Stimulated activated CD8-positive, alpha-beta memory T cell treated with anti-CD3 and anti-CD28 coated beads, Interleukin-4, amount 100 ng/mL, for 1 hour (primary cell): ENCODE measurements around the gene CDH4.
"Not testable (repeated sequence)": the region's sequence is repeated elsewhere in the genome, so short reads cannot be mapped to it uniquely, and the experiment has no call there.

Source experiments
- DNase-seq, 2 donors: peaks; one replicate each; pipeline ENCODE4 v3.0.0-alpha.2; 2020; ENCODE audit warnings: low read depth in 2 of 2, low spot score in 1 of 2

The CDH4 gene

DNA sequence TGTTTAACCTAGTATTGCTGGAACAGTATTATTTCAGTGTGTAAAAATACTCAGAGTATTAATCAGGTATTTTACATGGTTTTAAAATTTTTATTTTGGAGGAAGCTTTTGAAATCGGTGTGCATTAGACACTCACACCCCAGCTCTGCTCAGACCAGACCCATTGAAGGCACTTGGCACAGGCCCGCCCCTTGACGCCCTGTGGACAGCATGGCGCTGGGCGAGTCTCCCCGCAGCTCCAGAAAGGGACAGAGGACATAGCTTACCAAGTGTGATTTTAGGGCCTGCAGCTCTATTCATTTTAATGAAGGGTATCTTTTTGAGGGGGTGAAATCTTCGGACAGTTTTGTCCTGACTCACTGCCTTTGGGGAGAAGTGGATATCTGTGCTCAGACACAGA, 164.5 kb downstream of the CDH4 start:
- no peak for DNase-seq

DNA sequence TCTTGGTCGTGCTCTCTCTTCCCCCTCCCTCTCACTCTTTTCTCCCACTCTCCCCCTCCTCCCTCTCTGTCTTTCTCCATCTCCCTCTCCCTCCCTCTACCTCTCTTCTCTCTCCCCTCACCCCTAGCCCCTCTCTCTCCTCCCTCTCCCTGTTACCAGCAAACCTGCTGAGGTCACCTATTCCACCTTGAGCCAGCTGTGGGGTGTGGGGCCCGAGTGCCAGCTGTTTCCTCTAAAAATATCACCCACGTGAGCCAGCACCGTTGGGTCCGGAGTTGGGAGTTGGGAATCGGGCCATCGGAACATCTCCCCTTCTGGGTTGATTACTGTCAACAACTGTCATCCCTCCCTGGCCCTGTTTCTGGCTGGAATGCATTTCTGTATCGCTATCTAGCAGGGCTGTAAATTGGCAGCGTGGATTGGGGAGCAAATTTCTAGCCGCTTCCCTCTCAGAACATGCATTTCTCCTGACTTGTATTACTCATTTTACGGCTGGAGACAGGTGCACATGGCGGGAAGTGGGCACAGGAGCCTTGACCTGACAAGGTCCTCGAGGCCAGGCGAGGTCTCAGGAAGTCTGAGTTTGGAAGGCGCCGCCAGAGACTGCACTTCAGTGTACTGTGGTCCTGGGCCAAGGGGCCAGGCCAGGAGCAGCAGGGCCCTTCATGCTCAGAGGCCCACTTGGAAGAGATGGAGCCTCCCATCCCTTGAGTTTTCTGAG, 165.3 kb downstream of the CDH4 start:
- no peak for DNase-seq

DNA sequence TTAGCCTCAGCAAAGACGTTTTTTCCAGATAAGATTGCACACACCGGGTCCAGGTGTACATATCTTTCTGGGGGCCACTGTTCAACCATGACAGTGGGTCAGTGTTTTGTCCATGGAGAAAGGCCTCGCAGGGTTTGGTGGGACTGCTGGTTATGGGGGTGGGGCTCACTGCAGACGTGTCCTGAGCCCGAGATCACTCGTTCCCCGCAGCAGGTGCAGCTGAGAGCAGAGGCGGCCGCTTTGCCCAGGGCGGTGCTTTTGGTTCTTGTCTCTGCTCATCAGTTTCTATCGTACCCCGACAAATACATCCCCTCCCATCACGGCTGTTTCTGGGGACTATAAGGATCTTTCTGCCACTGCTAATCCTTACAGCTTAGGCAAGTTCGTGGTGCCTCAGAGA, 166.9 kb downstream of the CDH4 start:
- DNase-seq = no peak

DNA sequence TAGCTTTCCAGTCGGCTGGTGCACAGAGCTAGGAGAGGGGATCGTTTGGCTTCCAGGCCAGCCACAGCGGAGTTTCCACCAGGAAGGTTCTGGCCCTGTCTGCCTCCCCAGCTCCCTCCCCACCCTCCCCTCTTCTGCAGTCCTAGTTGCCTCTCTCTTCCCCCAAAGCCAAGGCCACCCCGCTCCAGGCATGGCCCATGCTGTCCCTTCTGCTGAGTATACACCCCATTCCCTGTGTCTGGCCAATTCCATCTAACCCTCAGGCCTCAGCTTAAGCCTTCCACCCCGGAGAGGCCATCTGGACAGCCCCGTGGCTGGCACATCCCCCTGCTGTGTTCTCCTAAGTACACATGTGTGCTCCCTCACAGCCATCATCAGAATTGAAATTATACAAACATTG, 167.4 kb downstream of the CDH4 start:
- no peak for DNase-seq

DNA sequence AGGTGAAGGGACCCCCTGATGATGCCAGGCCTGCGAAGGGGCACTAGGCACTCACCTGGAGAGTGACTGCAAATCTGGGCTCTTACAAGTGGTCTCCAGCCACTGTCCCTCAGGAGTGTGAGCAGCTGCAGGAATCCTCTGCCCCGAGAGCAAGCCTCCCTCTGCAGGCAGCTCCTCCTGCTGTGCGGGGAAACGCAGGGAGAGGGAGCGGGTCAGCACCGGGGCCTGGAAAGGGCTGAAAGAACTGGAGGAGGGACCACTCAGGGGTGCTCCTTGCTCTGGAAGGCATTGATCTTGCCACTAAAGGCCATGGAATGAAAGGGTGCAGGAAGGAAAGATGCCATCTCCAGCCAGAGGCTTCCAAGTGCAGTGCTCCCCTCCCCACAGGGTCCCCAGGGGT, 168.0 kb downstream of the CDH4 start:
- no peak for DNase-seq

DNA sequence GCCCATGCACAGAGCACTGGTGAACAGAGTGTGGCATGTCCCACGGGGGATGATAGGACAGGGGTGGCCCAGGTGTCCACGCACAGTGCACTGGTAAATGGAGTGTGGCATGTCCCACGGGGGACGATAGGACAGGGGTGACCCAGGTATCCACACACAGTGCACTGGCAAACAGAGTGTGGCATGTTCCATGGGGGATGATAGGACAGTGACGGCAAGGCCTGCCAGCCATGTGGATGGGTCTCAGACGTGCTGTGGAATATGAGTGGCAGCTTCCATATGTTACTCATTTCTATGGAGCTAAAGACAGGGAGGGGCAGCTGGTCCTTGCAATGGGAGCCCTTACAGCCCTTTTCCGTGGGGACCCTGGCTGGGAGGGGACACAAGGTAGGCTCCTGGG, 168.7 kb downstream of the CDH4 start:
- no peak for DNase-seq

DNA sequence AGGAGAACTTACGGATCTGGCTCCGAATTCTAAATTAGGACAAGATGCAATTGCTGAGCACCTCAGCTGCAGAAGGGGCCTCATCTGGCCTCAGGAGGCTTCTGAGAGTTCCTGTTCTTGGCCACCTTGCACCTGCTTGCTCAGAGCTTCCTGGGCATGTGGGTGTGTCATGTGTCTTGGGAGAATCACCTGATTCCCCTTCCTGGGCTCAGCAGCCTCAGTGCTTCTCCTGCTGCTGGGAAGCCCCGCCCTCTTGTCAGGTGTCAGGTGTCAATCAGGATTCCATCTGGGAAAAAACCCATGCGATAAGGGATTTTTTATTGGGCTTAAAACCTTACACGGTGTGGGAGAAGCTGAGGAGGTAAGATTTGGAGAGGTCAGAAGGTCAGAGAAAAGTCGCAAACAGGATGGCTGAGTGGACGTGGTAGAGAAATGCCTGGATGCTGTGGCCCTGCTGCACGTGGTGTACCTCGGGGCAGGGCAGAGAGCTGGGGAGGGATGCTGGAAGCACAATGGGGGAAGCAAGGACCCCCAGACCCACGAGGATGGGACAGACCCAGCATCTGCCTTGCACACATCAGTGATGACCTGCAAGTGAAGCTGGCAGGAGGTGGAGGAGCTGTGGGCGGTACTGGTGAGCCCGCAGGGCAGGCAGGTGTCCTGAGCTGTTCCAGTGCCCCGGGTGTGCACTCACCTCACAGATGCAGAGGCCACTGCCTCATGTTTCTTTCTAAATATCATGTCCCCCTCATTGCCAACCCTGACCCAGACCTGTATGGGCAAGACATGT, 170.8 kb downstream of the CDH4 start:
- no peak for DNase-seq

DNA sequence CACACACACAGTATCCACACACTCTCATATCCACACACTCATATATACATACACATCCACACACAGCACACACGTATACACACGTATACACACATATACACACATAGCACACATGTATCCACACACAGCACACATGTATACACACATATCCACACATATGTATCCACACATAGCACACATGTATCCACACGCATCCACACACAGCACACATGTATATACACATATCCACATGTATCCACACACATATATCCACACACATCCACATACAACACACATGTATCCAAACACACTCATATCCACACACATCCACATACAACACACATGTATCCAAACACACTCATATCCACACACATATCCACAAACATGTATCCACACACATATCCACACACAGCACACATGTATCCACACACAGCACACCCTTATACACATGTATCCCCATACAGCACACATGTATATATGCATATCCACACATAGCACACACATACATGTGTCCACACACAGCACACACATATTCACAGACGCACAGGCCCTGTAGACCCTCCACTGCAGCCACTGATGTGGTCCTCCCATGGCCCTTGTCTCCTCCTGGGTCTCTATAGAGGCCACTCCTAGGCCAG, 172.1 kb downstream of the CDH4 start:
- no peak for DNase-seq

DNA sequence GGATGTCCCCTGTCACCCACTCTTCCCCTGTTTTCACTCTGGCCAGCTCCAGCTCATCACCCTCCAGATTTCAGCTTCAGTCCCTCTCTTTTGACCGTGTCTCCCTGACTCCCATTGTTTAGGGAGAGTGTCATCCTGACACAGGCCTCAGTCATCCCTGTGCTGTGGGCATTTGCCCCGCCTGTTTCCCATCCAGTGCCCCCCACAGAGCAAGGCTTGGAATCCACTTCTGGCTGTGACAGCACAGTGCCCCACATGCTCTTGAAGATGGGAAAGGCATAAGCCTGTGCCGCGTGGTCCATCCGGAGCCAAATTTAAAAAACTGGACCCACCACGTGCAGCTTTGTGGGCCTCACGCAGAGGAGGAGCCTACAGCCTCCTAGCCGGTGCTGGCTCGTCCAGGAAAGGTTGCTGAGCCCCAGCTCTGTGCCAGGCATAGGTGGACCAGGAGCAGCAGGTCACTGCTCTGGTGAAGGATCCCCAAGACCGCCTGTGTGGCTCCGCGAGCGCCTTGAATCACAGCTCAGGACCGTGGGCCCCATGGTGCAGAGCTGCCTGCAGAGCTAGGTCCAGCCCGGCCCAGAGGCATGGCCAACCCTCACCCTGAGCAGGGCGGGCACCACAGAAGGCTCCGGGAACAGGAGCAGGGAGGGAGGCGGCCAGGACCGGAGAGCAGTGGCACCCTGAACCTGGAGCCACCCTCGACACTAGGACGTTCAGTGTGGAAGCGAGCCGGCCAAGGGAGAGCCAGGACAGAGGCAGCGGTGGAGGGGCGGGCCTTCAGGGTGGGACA, 172.8 kb downstream of the CDH4 start:
- DNase-seq = no peak

DNA sequence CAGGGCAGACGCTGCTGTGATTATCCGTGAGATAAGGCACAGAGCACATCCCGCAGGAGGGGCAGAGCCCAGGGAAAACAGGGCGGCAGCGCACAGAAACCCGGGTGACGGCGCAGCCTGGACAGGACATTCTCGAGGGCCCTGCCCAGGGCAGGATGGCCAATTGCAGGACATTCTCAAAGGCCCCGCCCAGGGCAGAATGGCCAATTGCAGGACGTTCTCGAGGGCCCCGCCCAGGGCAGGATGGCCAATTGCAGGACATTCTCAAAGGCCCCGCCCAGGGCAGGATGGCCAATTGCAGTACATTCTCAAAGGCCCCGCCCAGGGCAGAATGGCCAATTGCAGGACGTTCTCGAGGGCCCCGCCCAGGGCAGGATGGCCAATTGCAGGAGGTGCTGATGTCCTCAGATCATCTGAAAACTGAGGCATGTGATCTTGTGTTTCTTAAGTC, 173.5 kb downstream of the CDH4 start:
- not testable (repeated sequence) for DNase-seq

DNA sequence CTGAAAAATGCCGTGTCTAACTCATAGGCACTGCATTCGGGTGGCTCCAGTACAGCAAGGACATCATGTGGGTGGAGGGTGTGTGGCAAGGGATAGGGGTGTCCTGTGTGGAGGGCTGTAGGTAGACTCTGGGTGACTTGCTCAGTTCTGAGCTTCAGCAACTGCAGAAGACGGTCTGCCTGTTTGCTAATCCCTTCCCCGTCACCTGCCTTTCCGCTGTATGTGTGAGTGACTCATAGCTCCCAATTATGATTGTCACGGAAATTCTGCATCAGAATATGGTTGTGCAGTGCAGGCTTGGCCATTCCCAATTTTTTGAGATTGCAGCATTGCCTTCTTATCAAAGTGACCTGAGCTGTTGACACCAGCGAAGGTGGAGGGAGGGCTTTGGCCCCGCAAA, 174.3 kb downstream of the CDH4 start:
- no peak for DNase-seq

DNA sequence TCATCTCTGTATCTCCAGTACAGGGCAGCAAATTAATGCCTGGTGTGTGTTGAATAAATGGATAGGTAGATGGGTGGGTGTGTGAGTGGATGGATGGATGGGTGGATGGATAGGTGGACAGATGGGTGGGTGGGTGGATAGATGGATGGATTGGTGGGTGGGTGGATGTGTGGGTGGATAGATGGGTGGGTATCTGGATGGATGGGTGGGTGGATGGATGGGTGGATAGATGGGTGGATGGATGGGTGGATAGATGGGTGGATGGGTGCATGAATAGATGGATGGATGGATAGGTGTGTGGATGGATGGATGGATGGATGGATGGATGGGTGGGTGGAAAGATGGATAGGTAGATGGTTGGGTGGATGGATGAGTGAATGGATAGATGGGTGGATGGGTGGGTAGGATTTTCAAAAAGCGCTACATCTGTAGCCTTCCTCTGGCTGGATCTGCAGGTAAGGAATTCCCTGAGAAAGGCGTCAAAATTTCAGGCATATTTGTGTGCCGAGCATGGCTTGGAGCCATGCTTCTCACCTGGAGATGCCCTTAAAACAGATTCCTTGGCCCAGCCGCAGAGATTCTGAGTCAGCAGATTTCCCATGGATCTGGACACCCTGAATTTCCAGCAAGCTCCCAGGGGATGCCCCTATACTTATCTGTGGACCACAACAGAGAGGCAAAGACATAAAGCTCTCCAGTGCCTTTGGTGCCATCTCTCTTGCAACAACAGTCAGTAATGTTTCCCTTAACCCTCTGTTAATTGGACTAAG, 177.6 kb downstream of the CDH4 start:
- DNase-seq = no peak

DNA sequence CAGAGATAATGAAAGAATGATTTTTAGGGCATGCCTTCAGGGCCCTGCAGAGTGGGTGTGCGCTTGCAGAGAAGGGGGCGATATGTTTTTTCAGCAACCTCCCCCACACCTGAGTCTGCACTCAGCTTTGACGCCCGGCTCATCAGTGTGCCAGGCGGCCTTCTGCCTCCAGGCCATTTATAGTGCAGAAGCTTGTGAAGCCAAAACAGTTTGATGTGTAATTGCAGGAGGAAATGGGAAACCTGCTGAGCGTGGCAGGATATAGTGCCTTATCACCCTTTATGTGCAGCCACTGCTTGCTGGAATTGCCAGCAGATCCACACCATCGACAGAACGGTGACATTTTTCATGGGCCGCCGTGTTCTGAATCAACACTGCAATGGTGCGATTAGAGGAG, 178.2 kb downstream of the CDH4 start:
- DNase-seq = no peak

DNA sequence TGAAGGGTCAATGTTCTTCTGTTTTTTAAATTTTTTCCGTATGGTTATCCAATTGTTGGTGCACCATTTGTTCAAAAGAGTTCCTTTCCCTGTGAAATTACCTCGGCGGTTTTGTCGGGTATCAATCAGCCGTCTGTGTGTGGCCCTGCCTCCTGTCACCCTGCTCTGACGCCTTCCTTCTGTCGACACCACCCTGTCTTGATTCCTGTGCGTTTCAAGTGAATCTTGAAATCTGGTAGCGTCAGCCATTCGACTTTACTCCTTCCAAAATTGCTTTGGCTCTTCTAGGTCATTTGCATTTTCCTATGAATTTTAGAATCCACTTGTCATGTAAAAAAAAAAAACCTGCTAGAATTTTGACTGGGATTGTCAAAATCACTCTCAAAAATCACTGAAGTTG, 181.1 kb downstream of the CDH4 start:
- DNase-seq = no peak

DNA sequence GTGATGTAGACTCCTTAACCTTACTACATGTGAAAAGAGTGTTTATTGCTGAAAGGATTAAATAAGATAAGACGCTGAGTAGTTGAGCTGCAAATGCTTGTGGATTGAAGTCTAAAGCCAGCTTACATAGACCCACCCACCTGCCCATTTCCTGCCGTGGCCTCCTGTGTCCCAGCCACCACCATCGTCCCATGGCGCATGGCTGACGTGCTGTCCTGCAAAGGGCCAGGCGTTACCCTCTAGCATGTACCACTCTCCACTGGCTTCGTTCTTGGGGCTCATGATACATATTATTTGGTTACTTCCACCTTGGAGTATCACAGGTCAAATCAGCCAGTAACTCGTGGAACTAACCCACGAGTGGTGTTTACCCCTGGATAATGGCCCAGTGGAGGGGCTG, 181.8 kb downstream of the CDH4 start:
- DNase-seq = no peak

DNA sequence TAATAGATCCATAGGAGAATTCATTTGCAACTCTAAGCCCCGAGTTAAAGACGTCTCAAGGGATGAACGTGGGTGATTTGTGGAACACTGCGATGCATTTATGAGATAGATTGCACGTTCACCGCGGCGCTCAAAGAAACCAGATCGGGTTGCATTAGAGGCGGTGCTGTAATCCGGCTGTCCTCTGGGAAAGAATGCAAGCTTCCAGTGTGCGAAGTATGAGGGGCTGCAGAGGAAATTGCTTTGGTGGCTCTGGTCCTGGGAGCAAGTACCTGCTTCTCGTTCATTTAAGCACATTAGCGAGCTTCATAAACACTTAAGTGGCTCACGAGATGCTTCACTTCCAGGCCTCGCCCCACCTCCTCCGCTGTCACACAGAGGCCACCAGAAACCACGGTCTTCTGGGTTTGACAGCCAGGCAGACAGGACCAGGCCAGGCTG, 182.3 kb downstream of the CDH4 start:
- no peak for DNase-seq

DNA sequence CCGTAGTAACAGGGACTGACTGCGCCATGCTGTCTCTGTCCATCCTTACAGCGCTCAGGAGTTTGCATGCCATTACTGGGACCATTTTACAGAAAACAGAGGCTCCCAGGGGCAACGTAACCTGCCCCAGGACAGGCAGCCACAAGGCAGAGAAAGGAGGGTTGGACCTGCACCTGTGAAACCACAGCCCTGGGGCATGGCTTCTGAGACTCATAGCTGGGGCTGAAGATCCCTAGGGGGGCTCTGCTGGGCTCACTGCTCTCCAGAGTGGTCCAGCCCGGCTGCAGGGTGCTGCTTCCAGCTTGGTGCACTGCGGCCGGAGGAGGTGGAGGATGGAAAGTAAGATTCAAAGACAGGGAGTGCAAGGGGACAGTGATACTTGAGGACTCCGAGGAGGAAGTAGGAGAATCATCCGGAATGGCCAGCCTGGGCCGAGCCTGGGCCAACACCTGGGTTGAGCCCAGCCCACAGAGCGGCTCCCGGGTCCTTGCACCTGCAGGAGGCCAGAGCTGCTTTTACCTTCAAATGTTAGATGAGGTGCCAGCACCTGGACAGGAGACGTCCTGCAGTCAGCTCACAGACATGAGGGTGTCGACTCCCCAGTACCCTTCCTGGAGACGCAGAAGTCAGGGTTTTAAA, 183.2 kb downstream of the CDH4 start:
- no peak for DNase-seq

DNA sequence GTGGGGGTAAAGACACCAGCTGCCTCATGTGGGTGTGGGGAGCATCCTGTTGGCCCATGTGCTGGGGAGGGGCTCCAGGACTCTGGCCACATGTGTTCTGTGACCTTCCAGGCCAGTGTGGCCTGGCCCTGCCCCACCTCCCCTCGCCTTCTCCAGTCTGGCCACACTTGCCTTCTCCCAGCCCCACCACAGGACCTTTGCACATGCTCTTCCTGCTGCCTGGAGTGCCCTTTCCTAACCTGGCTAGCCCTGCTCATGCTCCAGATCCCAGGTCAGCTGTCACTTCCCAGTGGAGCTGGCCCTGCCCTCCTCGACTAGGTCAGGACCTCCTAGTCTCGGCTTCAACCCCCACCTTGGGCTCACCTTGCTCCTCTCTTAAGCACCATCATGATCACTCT, 183.8 kb downstream of the CDH4 start:
- no peak for DNase-seq

DNA sequence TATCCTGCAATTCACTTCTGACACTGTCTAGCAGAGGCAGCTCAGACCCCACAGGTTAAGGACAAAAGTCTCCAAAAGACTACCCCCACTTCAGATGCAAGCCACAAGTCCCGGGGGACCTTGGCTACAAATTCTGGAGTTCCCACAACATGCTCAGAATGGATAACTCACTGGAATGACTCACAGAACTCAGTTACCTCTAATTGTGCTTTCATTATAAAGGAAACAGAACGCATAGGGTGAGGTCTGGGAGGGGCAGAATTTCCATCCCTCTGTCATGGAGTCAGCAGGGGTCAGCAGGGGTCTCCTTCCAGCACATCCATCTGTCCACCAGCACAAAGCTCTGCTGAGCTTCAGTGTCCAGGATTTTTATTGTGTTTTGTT, 184.2 kb downstream of the CDH4 start:
- no peak for DNase-seq

DNA sequence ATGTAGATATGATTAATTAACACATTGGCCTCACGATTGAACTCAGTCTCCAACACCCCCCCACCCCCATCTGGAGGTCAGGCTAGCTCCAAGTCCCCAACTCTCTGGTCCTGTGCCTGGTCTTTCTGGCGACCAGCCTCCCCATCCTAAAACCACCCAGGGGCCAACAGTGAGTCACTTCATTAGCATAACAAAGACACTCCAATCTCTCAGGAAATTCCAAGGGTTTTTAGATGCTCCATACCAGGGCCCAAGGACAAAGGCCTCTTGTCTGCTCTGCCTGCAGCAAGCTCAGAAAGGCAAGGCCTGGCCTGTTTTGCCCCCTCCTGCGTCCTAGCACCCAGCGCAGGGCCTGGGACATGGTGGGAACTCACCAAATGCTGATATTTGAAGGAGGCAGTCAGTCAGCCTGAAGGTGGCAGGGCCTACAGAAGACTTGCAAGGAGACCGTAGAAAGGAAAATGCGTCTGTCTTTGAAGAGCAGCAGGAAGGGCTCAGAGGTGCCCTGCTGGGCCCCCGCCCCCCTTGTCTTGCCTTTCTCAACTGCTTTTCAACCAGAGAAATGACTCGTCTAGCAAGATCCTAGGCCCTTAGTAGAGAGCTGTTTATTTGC, 184.7 kb downstream of the CDH4 start:
- no peak for DNase-seq
